HEK293 (cell line): ENCODE results near the gene SLC7A1.

Experiments used
- CTCF ChIA-PET: fragments of 350-600 bp; formaldehyde crosslinking; extraction: SDS; loops from one replicate; lab custom pipeline; 2021; ENCODE audit warnings: antibody characterized with exemption; lab: Yijun Ruan, JAX
- POLR2A ChIA-PET: fragments of 300-600 bp; formaldehyde crosslinking; extraction: SDS; loops from one replicate; lab custom pipeline; 2020; ENCODE audit warnings: antibody characterized with exemption, inconsistent platforms; lab: Yijun Ruan, JAX
- H3K27ac ChIP-seq: fragments of 200-500 bp; sonication (Bioruptor generic); 2 replicates; pipeline ENCODE4 v1.5.1; 2014; ENCODE audit warnings: low read depth, low read length, control low read depth, inconsistent platforms; ENCODE audit errors: extremely low read depth
- H3K36me3 ChIP-seq, 2 experiments: fragments of 200-500 bp in 1 of 2; sonication (Bioruptor generic) in 1 of 2; 1 replicate in 1 of 2; 2 replicates in 1 of 2; pipeline ENCODE4 v1.5.1; 2014 to 2017; ENCODE audit warnings: inconsistent platforms in 2 of 2, low read length in 2 of 2; ENCODE audit not compliant: control insufficient read depth in 2 of 2, insufficient read depth in 1 of 2
- H3K4me1 ChIP-seq: fragments of 200-500 bp; sonication (Bioruptor generic); 2 replicates; pipeline ENCODE4 v1.5.1; 2014; ENCODE audit warnings: mild to moderate bottlenecking, low read length, inconsistent platforms; ENCODE audit not compliant: control insufficient read depth, insufficient read depth
- H3K4me3 ChIP-seq: 2 replicates; pipeline ENCODE4 v1.5.1; 2011; ENCODE audit warnings: low read depth, mild to moderate bottlenecking, control low read depth, low read length, moderate library complexity
- H3K9me3 ChIP-seq: fragments of 200-500 bp; sonication (Bioruptor generic); 2 replicates; pipeline ENCODE4 v1.5.1; 2014; ENCODE audit warnings: low read depth, low read length, inconsistent platforms; ENCODE audit not compliant: control insufficient read depth, insufficient read depth
- BCL11B ChIP-seq: fragments of 450-650 bp; formaldehyde crosslinking; IDR thresholded peaks from 2 replicates; pipeline ENCODE4 v1.5.1; 2016; ENCODE audit warnings: low read depth, missing biosample characterization, missing genetic modification characterization
- WT1 ChIP-seq: fragments of 450-650 bp; formaldehyde crosslinking; IDR thresholded peaks from 2 replicates; pipeline ENCODE4 v1.5.1; 2016; ENCODE audit warnings: missing biosample characterization, missing genetic modification characterization
- ZEB2 ChIP-seq: fragments of 450-650 bp; formaldehyde crosslinking; IDR thresholded peaks from 2 replicates; pipeline ENCODE4 v1.5.1; 2016; ENCODE audit warnings: missing biosample characterization, missing genetic modification characterization
- ZNF202 ChIP-seq: fragments of 450-650 bp; formaldehyde crosslinking; IDR thresholded peaks from 2 replicates; pipeline ENCODE4 v1.5.1; 2016; ENCODE audit warnings: missing biosample characterization, missing genetic modification characterization, borderline replicate concordance
- ZNF354C ChIP-seq: fragments of 450-650 bp; formaldehyde crosslinking; IDR thresholded peaks from 2 replicates; pipeline ENCODE4 v1.5.1; 2016; ENCODE audit warnings: missing biosample characterization, missing genetic modification characterization, low read depth, borderline replicate concordance
- ZNF404 ChIP-seq: fragments of 450-650 bp; formaldehyde crosslinking; IDR thresholded peaks from 2 replicates; pipeline ENCODE4 v1.5.1; 2017; ENCODE audit warnings: missing biosample characterization, missing genetic modification characterization
- ZNF560 ChIP-seq: fragments of 450-650 bp; formaldehyde crosslinking; IDR thresholded peaks from 2 replicates; pipeline ENCODE4 v1.5.1; 2017; ENCODE audit warnings: missing biosample characterization, missing genetic modification characterization, borderline replicate concordance
- ZNF585B ChIP-seq: fragments of 450-650 bp; formaldehyde crosslinking; IDR thresholded peaks from 2 replicates; pipeline ENCODE4 v1.5.1; 2016; ENCODE audit warnings: missing biosample characterization, missing genetic modification characterization
- ZNF654 ChIP-seq: fragments of 450-650 bp; formaldehyde crosslinking; IDR thresholded peaks from 2 replicates; pipeline ENCODE4 v1.5.1; 2016; ENCODE audit warnings: low read depth, missing biosample characterization, missing genetic modification characterization
- ZNF677 ChIP-seq: fragments of 450-650 bp; IDR thresholded peaks from 2 replicates; pipeline ENCODE4 v1.5.0; 2018; ENCODE audit warnings: missing biosample characterization, mild to moderate bottlenecking, missing genetic modification characterization, moderate library complexity
- ZNF707 ChIP-seq: fragments of 450-650 bp; formaldehyde crosslinking; IDR thresholded peaks from 2 replicates; pipeline ENCODE4 v1.5.1; 2016; ENCODE audit warnings: missing biosample characterization, missing genetic modification characterization
- ZNF768 ChIP-seq: fragments of 450-650 bp; formaldehyde crosslinking; IDR thresholded peaks from 2 replicates; pipeline ENCODE4 v1.5.1; 2018; ENCODE audit warnings: missing biosample characterization, mild to moderate bottlenecking, missing genetic modification characterization
- ZNF785 ChIP-seq: fragments of 450-650 bp; formaldehyde crosslinking; IDR thresholded peaks from 2 replicates; pipeline ENCODE4 v1.5.1; 2016; ENCODE audit warnings: missing biosample characterization, missing genetic modification characterization
- TF ChIP-seq, protein P1 (sequence below): fragments of 450-650 bp; formaldehyde crosslinking; IDR thresholded peaks from 2 replicates; pipeline ENCODE4 v1.5.1; 2016; ENCODE audit warnings: missing biosample characterization, missing genetic modification characterization, low read depth
- TF ChIP-seq, protein P2 (sequence below): fragments of 450-650 bp; formaldehyde crosslinking; IDR thresholded peaks from 2 replicates; pipeline ENCODE4 v1.5.1; 2016; ENCODE audit warnings: missing biosample characterization, missing genetic modification characterization
- TF ChIP-seq, protein P3 (sequence below): fragments of 450-650 bp; formaldehyde crosslinking; conservative IDR thresholded peaks from 2 replicates; pipeline ENCODE4 v1.5.1; 2016; ENCODE audit warnings: low read depth, missing biosample characterization, missing genetic modification characterization
- TF ChIP-seq, protein P4 (sequence below): fragments of 450-650 bp; formaldehyde crosslinking; IDR thresholded peaks from 2 replicates; pipeline ENCODE4 v1.5.1; 2016; ENCODE audit warnings: missing biosample characterization, missing genetic modification characterization, borderline replicate concordance

The SLC7A1 gene

DNA sequence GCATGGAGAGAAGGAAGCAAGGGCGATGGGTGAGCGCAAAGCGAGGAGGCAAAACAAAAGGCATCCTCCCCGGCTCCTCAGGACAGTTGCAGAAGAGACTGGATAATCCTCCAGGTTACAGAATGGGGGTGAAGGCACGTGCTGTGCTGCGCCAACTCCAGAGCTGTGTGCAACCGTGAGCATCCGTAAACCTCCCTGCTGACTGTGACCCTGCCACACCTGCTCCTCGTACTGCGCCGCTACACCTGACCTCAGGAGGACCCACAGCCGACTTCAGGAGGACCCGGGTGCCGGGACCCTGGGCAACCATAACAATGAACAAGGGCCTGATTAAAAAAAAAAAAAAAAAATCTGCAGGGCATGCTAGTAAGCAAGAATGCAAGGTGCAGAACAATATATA is 68.7 kb downstream of the SLC7A1 start:
- H3K27ac ChIP-seq = no peak overlapping the region
- no peak overlapping the region for H3K4me3 ChIP-seq
- peaks cover 3 to 85% of the 10 kb centered on the region in 2 experiments; a peak in 2 of 3 replicates for H3K36me3 ChIP-seq
- H3K4me1 ChIP-seq = no peaks in the 10 kb centered on the region
- TF ChIP-seq, protein P1, sequence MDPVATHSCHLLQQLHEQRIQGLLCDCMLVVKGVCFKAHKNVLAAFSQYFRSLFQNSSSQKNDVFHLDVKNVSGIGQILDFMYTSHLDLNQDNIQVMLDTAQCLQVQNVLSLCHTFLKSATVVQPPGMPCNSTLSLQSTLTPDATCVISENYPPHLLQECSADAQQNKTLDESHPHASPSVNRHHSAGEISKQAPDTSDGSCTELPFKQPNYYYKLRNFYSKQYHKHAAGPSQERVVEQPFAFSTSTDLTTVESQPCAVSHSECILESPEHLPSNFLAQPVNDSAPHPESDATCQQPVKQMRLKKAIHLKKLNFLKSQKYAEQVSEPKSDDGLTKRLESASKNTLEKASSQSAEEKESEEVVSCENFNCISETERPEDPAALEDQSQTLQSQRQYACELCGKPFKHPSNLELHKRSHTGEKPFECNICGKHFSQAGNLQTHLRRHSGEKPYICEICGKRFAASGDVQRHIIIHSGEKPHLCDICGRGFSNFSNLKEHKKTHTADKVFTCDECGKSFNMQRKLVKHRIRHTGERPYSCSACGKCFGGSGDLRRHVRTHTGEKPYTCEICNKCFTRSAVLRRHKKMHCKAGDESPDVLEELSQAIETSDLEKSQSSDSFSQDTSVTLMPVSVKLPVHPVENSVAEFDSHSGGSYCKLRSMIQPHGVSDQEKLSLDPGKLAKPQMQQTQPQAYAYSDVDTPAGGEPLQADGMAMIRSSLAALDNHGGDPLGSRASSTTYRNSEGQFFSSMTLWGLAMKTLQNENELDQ = no peak
- no peak for TF ChIP-seq BCL11B (tag by site-specific recombination)
- TF ChIP-seq, protein P2, sequence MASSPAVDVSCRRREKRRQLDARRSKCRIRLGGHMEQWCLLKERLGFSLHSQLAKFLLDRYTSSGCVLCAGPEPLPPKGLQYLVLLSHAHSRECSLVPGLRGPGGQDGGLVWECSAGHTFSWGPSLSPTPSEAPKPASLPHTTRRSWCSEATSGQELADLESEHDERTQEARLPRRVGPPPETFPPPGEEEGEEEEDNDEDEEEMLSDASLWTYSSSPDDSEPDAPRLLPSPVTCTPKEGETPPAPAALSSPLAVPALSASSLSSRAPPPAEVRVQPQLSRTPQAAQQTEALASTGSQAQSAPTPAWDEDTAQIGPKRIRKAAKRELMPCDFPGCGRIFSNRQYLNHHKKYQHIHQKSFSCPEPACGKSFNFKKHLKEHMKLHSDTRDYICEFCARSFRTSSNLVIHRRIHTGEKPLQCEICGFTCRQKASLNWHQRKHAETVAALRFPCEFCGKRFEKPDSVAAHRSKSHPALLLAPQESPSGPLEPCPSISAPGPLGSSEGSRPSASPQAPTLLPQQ = no peak
- H3K9me3 ChIP-seq = no peaks in the 10 kb centered on the region
- CTCF ChIA-PET = interaction anchor here (1.6 kb wide), 1 partner anchor 18 kb away, joined by 4 read pairs; no protein-coding TSS in a partner anchor
- POLR2A ChIA-PET = no interaction called here

DNA sequence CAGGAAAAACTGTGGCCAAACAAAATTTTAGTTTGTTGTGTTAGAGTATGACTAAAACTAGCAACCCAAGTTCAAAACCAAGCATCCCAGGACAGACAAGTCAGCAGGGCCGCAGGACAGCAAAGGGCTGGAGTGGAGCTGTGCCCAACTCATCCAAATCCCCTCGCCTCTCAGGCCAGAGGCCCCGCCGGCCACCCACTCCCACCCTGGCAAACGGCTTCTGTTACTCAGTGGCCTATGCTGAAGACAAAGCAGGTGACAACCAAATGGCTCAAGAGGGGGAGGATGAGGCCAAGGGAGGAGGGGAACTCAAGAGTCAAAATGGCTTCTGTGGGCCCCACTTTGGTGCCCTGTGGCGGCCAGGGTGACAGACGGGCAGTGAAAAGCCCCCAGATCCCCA is 69.7 kb downstream of the SLC7A1 start:
- Histone ChIP-seq H3K9me3 (no peaks in the 10 kb centered on the region), H3K4me1 (no peaks in the 10 kb centered on the region), H3K4me3 (no peak overlapping the region), H3K27ac (no peak overlapping the region), H3K36me3 (peaks cover 0 to 86% of the 10 kb centered on the region in 2 experiments; a peak in 1 of 3 replicates)
- POLR2A ChIA-PET = no interaction called here
- CTCF ChIA-PET = interaction anchor here (1.6 kb wide), 1 partner anchor 17 kb away, joined by 4 read pairs; no protein-coding TSS in a partner anchor
- TF ChIP-seq ZNF404 (tag by site-specific recombination) (no peak), ZNF354C (no peak), ZNF768 (tag by site-specific recombination) (no peak), ZEB2 (tag by site-specific recombination) (no peak), ZNF654 (tag by site-specific recombination) (no peak), ZNF560 (tag by site-specific recombination) (no peak), ZNF707 (no peak), ZNF202 (tag by site-specific recombination) (no peak), ZNF585B (tag by site-specific recombination) (no peak), ZNF785 (tag by site-specific recombination) (no peak), ZNF677 (no peak), WT1 (tag by site-specific recombination) (no peak)
- TF ChIP-seq, protein P3, sequence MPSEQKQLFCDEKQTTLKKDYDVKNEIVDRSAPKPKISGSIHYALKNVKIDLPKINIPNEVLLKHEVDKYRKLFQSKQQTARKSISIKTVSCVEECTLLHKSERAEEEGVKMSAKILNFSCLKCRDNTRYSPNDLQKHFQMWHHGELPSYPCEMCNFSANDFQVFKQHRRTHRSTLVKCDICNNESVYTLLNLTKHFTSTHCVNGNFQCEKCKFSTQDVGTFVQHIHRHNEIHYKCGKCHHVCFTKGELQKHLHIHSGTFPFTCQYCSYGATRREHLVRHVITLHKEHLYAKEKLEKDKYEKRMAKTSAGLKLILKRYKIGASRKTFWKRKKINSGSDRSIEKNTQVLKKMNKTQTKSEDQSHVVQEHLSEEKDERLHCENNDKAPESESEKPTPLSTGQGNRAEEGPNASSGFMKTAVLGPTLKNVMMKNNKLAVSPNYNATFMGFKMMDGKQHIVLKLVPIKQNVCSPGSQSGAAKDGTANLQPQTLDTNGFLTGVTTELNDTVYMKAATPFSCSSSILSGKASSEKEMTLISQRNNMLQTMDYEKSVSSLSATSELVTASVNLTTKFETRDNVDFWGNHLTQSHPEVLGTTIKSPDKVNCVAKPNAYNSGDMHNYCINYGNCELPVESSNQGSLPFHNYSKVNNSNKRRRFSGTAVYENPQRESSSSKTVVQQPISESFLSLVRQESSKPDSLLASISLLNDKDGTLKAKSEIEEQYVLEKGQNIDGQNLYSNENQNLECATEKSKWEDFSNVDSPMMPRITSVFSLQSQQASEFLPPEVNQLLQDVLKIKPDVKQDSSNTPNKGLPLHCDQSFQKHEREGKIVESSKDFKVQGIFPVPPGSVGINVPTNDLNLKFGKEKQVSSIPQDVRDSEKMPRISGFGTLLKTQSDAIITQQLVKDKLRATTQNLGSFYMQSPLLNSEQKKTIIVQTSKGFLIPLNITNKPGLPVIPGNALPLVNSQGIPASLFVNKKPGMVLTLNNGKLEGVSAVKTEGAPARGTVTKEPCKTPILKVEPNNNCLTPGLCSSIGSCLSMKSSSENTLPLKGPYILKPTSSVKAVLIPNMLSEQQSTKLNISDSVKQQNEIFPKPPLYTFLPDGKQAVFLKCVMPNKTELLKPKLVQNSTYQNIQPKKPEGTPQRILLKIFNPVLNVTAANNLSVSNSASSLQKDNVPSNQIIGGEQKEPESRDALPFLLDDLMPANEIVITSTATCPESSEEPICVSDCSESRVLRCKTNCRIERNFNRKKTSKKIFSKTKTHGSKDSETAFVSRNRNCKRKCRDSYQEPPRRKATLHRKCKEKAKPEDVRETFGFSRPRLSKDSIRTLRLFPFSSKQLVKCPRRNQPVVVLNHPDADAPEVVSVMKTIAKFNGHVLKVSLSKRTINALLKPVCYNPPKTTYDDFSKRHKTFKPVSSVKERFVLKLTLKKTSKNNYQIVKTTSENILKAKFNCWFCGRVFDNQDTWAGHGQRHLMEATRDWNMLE (tag by site-specific recombination) = no peak
- TF ChIP-seq, protein P4, sequence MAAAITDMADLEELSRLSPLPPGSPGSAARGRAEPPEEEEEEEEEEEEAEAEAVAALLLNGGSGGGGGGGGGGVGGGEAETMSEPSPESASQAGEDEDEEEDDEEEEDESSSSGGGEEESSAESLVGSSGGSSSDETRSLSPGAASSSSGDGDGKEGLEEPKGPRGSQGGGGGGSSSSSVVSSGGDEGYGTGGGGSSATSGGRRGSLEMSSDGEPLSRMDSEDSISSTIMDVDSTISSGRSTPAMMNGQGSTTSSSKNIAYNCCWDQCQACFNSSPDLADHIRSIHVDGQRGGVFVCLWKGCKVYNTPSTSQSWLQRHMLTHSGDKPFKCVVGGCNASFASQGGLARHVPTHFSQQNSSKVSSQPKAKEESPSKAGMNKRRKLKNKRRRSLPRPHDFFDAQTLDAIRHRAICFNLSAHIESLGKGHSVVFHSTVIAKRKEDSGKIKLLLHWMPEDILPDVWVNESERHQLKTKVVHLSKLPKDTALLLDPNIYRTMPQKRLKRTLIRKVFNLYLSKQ (tag by site-specific recombination) = no peak
